ENCODE measurements around the gene LUC7L2. TPM values are rescaled to one million over a fixed set of nuclear protein-coding genes. Genes with fewer than 3 reads are reported as not detected.
"Not testable (repeated sequence)": the region's sequence is repeated elsewhere in the genome, so short reads cannot be mapped to it uniquely, and the experiment has no call there.

The LUC7L2 gene
- total RNA-seq, 4 donors from 2014 or later: 48.7 to 71.7 (median 56.8) TPM

- TF ChIP-seq CTCF (IDR thresholded peaks at IDR 0.05): no peak
- TF ChIP-seq POLR2A (IDR thresholded peaks at IDR 0.05): no peak
- no peak overlapping the region for H3K4me3 ChIP-seq (ENCODE audit: low read depth, poor library complexity, severe bottlenecking)
- 81 to 84% methylated on average over 12 of the region's 12 CpGs for WGBS, 2 donors
- no peak for DNase-seq (ENCODE audit: low spot score in 2 of 2)
- intact Hi-C loops (cut with DNase I; ENCODE audit: low total_unique reads): no loop called here
Observed at GRCh38 chr7:139426258-139427028, 66.7 kb downstream of the LUC7L2 start.

- TF ChIP-seq POLR2A (IDR thresholded peaks at IDR 0.05) (no peak), CTCF (IDR thresholded peaks at IDR 0.05) (no peak)
- WGBS, 2 donors: 90 to 95% methylated on average over 1 of the region's 1 CpG
- intact Hi-C loops (cut with DNase I; ENCODE audit: low total_unique reads): no loop called here
- H3K4me3 ChIP-seq (ENCODE audit: low read depth, poor library complexity, severe bottlenecking): no peak overlapping the region
- no peak for DNase-seq (ENCODE audit: low spot score in 2 of 2)
Observed at GRCh38 chr7:139427029-139427420, 67.3 kb downstream of the LUC7L2 start.

- intact Hi-C loops (cut with DNase I; ENCODE audit: low total_unique reads): no loop called here
- H3K4me3 ChIP-seq (ENCODE audit: low read depth, poor library complexity, severe bottlenecking): no peak overlapping the region
- 75 to 82% methylated on average over 7 of the region's 7 CpGs for WGBS, 2 donors
- TF ChIP-seq POLR2A (IDR thresholded peaks at IDR 0.05) (no peak), CTCF (IDR thresholded peaks at IDR 0.05) (no peak)
- no peak for DNase-seq (ENCODE audit: low spot score in 2 of 2)
Observed at GRCh38 chr7:139427788-139428187, 68.1 kb downstream of the LUC7L2 start.

- DNase-seq (ENCODE audit: low spot score in 2 of 2); H3K4me3 ChIP-seq (ENCODE audit: low read depth, poor library complexity, severe bottlenecking): not testable (repeated sequence)
- 74 to 79% methylated on average over 14 of the region's 14 CpGs for WGBS, 2 donors
- intact Hi-C loops (cut with DNase I; ENCODE audit: low total_unique reads): loop anchor here (10.0 kb wide), 1 partner anchor 55 kb away; the partner anchor contains the start of gene KLRG2
Observed at GRCh38 chr7:139429735-139430134, 70.0 kb downstream of the LUC7L2 start.

DNA sequence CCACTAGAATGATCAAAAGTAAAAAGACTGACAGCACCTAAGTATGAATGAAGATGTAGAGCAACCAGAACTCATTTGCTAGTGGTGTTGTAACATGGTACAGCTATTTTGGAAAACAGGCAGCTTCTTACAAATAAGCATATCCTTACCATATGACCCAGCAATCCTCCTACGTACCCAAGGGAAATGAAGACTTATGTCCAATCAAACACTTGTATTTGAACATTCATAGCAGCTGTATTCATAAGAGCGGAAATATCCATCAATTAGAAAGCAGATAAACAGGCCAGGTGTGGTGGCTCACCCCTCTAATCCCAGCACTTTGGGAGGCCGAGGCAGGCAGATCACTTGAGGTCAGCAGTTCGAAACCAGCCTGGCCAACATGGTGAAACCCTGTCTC, 70.7 kb downstream of the LUC7L2 start:
- intact Hi-C loops (cut with DNase I; ENCODE audit: low total_unique reads): loop anchor here (10.0 kb wide), 1 partner anchor 54 kb away; the partner anchor contains the start of gene KLRG2
- no peak for DNase-seq (ENCODE audit: low spot score in 2 of 2)
- TF ChIP-seq POLR2A (IDR thresholded peaks at IDR 0.05): no peak
- TF ChIP-seq CTCF (IDR thresholded peaks at IDR 0.05): no peak
- H3K4me3 ChIP-seq (ENCODE audit: low read depth, poor library complexity, severe bottlenecking): no peak overlapping the region
- WGBS, 2 donors: 67 to 84% methylated on average over 4 of the region's 4 CpGs

- 50 to 52% methylated on average over 2 of the region's 2 CpGs for WGBS, 2 donors
- no peak for DNase-seq (ENCODE audit: low spot score in 2 of 2)
- intact Hi-C loops (cut with DNase I; ENCODE audit: low total_unique reads): loop anchor here (10.0 kb wide), 1 partner anchor 54 kb away; the partner anchor contains the start of gene KLRG2
Observed at GRCh38 chr7:139431010-139431409, 71.3 kb downstream of the LUC7L2 start.

More at GRCh38 chr7:139431010-139431409, 71.3 kb downstream of the LUC7L2 start:
- H3K4me3 ChIP-seq (ENCODE audit: low read depth, poor library complexity, severe bottlenecking): no peak overlapping the region
- TF ChIP-seq CTCF (IDR thresholded peaks at IDR 0.05) (no peak), POLR2A (IDR thresholded peaks at IDR 0.05) (no peak)
